ENCODE measurements around the gene EIF4G3. TPM values are rescaled to one million over a fixed set of nuclear protein-coding genes. Genes with fewer than 3 reads are reported as not detected.
"Not testable (repeated sequence)": the region's sequence is repeated elsewhere in the genome, so short reads cannot be mapped to it uniquely, and the experiment has no call there.

EIF4G3 gene
- total RNA-seq, 1 donor from 2014 or later, result 38.4 TPM

- TF ChIP-seq CTCF (IDR thresholded peaks at IDR 0.05; ENCODE audit: insufficient read depth, low read length, poor library complexity, severe bottlenecking), result no peak
- no peaks in the 10 kb centered on the region for H3K36me3 ChIP-seq (ENCODE audit: control insufficient read depth, insufficient read depth, low read length)
- no peak for DNase-seq (ENCODE audit: low read depth)
- H3K27me3 ChIP-seq (ENCODE audit: control insufficient read depth, insufficient read depth, low read length), result no peaks in the 10 kb centered on the region
- no peak overlapping the region for H3K4me3 ChIP-seq (ENCODE audit: low read depth, low read length)
These were observed 364.8 kb downstream of the EIF4G3 start for GRCh38 chr1:20811916-20812315.

GRCh38 chr1:20793236-20793635 is 383.5 kb downstream of the EIF4G3 start:
- Histone ChIP-seq H3K4me3 (ENCODE audit: low read depth, low read length) (no peak overlapping the region), H3K36me3 (ENCODE audit: control insufficient read depth, insufficient read depth, low read length) (no peaks in the 10 kb centered on the region), H3K27me3 (ENCODE audit: control insufficient read depth, insufficient read depth, low read length) (no peaks in the 10 kb centered on the region)
- TF ChIP-seq CTCF (IDR thresholded peaks at IDR 0.05; ENCODE audit: insufficient read depth, low read length, poor library complexity, severe bottlenecking), result no peak
- DNase-seq (ENCODE audit: low read depth), result no peak

GRCh38 chr1:20792196-20792595 is 384.5 kb downstream of the EIF4G3 start:
- Histone ChIP-seq H3K4me3 (ENCODE audit: low read depth, low read length) (no peak overlapping the region), H3K27me3 (ENCODE audit: control insufficient read depth, insufficient read depth, low read length) (no peaks in the 10 kb centered on the region), H3K36me3 (ENCODE audit: control insufficient read depth, insufficient read depth, low read length) (no peaks in the 10 kb centered on the region)
- TF ChIP-seq CTCF (IDR thresholded peaks at IDR 0.05; ENCODE audit: insufficient read depth, low read length, poor library complexity, severe bottlenecking), result no peak
- no peak for DNase-seq (ENCODE audit: low read depth)

GRCh38 chr1:20790785-20791184 is 385.9 kb downstream of the EIF4G3 start:
- no peak for DNase-seq (ENCODE audit: low read depth)
- Histone ChIP-seq H3K36me3 (ENCODE audit: control insufficient read depth, insufficient read depth, low read length) (no peaks in the 10 kb centered on the region), H3K27me3 (ENCODE audit: control insufficient read depth, insufficient read depth, low read length) (no peaks in the 10 kb centered on the region), H3K4me3 (ENCODE audit: low read depth, low read length) (no peak overlapping the region)
- no peak for TF ChIP-seq CTCF (IDR thresholded peaks at IDR 0.05; ENCODE audit: insufficient read depth, low read length, poor library complexity, severe bottlenecking)

- not testable (repeated sequence) for H3K27me3 ChIP-seq (ENCODE audit: control insufficient read depth, insufficient read depth, low read length); H3K36me3 ChIP-seq (ENCODE audit: control insufficient read depth, insufficient read depth, low read length); H3K4me3 ChIP-seq (ENCODE audit: low read depth, low read length); DNase-seq (ENCODE audit: low read depth)
These were observed 387.1 kb downstream of the EIF4G3 start for GRCh38 chr1:20789598-20789997.

- Histone ChIP-seq H3K4me3 (ENCODE audit: low read depth, low read length) (peak overlapping the region; percentile 93), H3K36me3 (ENCODE audit: control insufficient read depth, insufficient read depth, low read length) (no peaks in the 10 kb centered on the region), H3K27me3 (ENCODE audit: control insufficient read depth, insufficient read depth, low read length) (no peaks in the 10 kb centered on the region)
- no peak for TF ChIP-seq CTCF (IDR thresholded peaks at IDR 0.05; ENCODE audit: insufficient read depth, low read length, poor library complexity, severe bottlenecking)
- no peak for DNase-seq (ENCODE audit: low read depth)
These were observed 388.6 kb downstream of the EIF4G3 start for GRCh38 chr1:20787840-20788795.
